Osteoblast (primary cell): ENCODE results near the gene LRR1. TPM values are rescaled to one million over a fixed set of nuclear protein-coding genes. Genes with fewer than 3 reads are reported as not detected.

ENCODE experiments used
- DNase-seq: peaks from one replicate; pipeline ENCODE4 v3.0.0; 2011; ENCODE audit warnings: low spot score, mixed read lengths; ENCODE audit not compliant: insufficient read length; ENCODE audit errors: missing footprints
- H2AFZ ChIP-seq: 2 replicates; pipeline ENCODE4 v1.6.0; 2011; ENCODE audit warnings: mild to moderate bottlenecking, low read length
- H3K27ac ChIP-seq: 2 replicates; pipeline ENCODE4 v1.5.1; 2011; ENCODE audit warnings: mild to moderate bottlenecking, low read depth, low read length, moderate library complexity
- H3K27me3 ChIP-seq: 2 replicates; pipeline ENCODE4 v1.6.0; 2012; ENCODE audit warnings: mild to moderate bottlenecking, control low read depth, inconsistent platforms, low read length, moderate library complexity; ENCODE audit not compliant: insufficient read depth
- H3K36me3 ChIP-seq: 2 replicates; pipeline ENCODE4 v1.5.1; 2011; ENCODE audit warnings: mild to moderate bottlenecking, low read length, control low read depth, moderate library complexity; ENCODE audit not compliant: insufficient read depth
- H3K4me1 ChIP-seq: 2 replicates; pipeline ENCODE4 v1.5.1; 2011; ENCODE audit warnings: mild to moderate bottlenecking, low read length, control low read depth, moderate library complexity; ENCODE audit not compliant: insufficient read depth
- H3K4me2 ChIP-seq: 2 replicates; pipeline ENCODE4 v1.6.0; 2011; ENCODE audit warnings: mild to moderate bottlenecking, low read length; ENCODE audit not compliant: insufficient read depth
- H3K4me3 ChIP-seq: fragments of 200-600 bp; sonication (generic); 3 replicates; pipeline ENCODE4 v1.5.1; 2012; ENCODE audit warnings: mild to moderate bottlenecking, low read length, inconsistent platforms; ENCODE audit not compliant: insufficient read depth
- H3K79me2 ChIP-seq: 2 replicates; pipeline ENCODE4 v1.6.0; 2012; ENCODE audit warnings: mild to moderate bottlenecking, low read length, control low read depth, inconsistent platforms; ENCODE audit not compliant: insufficient read depth
- H3K9me3 ChIP-seq: 2 replicates; pipeline ENCODE4 v1.5.1; 2011; ENCODE audit warnings: low read depth, low read length, control low read depth
- H4K20me1 ChIP-seq: 2 replicates; pipeline ENCODE4 v1.6.0; 2012; ENCODE audit warnings: mild to moderate bottlenecking, low read length, control low read depth; ENCODE audit not compliant: insufficient read depth
- CTCF ChIP-seq: IDR thresholded peaks from 2 replicates; pipeline ENCODE4 v1.5.1; 2011; ENCODE audit warnings: mild to moderate bottlenecking, low read depth, low read length, moderate library complexity; ENCODE audit errors: extremely low read depth
- total RNA-seq: library from RNA; depleted of rRNA; stranded (reverse); fragments of >200 nt; gene quantifications from 2 replicates; pipeline ENCODE4 v1.2.3, GENCODE V29; 2012

LRR1 gene
- total RNA-seq, 1 donor, result 7.6 TPM

DNA sequence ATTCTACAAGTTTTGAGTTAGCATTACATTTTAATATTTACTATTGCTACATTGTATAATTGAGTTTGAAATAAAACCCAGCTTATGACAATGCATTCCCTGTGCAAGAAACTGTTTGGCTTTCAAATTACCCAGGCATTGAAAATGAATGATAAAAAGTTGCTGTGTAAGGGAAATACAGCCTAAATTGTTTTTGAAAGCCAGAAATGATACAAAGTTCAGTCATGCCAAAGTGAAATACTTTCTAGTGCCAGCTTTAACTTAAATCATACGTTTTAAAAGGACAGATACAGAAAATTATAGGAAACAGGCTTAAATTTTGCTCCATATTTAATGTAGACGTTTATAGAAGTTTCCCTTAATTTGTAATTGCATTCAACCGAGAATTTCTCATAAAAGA lies 24.6 kb downstream of the LRR1 start:
- TF ChIP-seq CTCF, result no peak
- H3K4me2 ChIP-seq, result peak overlapping the region; percentile 92
- peaks cover 8% of the 10 kb centered on the region for H3K36me3 ChIP-seq
- H3K4me1 ChIP-seq, result peaks cover 34% of the 10 kb centered on the region
- H3K4me3 ChIP-seq, result peak overlapping the region; percentile 96
- H4K20me1 ChIP-seq, result peaks cover 21% of the 10 kb centered on the region
- no peaks in the 10 kb centered on the region for H3K27me3 ChIP-seq
- no peak for DNase-seq
- H2AFZ ChIP-seq, result no peak overlapping the region
- H3K9me3 ChIP-seq, result no peaks in the 10 kb centered on the region
- no peak overlapping the region for H3K27ac ChIP-seq
- H3K79me2 ChIP-seq, result peaks cover 64% of the 10 kb centered on the region

DNA sequence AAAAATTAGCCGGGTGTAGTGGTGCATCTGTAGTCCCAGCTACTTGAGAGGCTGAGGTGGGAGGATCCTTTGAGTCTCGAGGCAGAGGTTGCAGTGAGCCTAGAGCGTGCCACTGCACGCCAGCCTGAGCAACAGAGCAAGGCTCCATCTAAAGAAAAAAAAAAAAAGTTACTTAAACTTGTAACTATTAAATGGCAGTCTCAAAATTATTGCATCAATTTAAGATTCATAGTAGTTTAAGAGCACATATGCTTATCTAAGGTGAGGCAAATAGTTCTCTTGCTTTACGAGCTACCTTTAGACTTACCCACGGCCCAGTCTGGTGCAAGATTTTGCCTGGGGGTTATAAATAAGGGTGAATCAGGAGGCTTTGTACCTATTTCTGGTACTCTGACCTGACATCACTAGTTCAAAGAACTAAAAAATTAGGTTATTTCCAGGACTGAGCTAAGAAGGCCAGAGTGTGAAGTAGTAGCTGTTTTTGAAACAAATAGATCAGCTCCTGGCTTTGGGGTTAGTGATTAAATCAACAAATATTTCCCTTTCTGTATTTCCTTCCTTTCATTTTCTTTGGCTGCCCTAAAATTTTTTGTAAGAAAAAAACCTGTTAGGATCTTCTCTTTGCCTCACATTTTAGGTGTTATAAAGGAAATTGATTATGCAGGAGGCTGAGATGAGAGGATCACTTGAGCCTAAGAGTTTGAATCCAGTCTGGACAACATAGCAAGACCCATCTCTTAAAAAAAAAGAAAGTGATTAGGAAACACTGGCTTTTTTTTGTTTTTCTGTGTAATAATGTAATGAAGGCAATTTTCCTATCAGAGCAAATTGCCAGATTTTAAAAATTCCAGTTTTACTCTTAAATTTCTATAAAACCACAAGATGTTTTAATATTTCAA lies 25.4 kb downstream of the LRR1 start:
- no peaks in the 10 kb centered on the region for H3K27me3 ChIP-seq
- H3K4me1 ChIP-seq, result peaks cover 27% of the 10 kb centered on the region
- peaks cover under 1% of the 10 kb centered on the region for H3K36me3 ChIP-seq
- no peaks in the 10 kb centered on the region for H3K9me3 ChIP-seq
- no peak for TF ChIP-seq CTCF
- peaks cover 15% of the 10 kb centered on the region for H4K20me1 ChIP-seq
- H3K79me2 ChIP-seq, result peaks cover 60% of the 10 kb centered on the region
- DNase-seq, result no peak
- H3K4me3 ChIP-seq, result peak overlapping the region; percentile 8
- H3K4me2 ChIP-seq, result peak overlapping the region; percentile 92
- no peak overlapping the region for H2AFZ ChIP-seq
- no peak overlapping the region for H3K27ac ChIP-seq

DNA sequence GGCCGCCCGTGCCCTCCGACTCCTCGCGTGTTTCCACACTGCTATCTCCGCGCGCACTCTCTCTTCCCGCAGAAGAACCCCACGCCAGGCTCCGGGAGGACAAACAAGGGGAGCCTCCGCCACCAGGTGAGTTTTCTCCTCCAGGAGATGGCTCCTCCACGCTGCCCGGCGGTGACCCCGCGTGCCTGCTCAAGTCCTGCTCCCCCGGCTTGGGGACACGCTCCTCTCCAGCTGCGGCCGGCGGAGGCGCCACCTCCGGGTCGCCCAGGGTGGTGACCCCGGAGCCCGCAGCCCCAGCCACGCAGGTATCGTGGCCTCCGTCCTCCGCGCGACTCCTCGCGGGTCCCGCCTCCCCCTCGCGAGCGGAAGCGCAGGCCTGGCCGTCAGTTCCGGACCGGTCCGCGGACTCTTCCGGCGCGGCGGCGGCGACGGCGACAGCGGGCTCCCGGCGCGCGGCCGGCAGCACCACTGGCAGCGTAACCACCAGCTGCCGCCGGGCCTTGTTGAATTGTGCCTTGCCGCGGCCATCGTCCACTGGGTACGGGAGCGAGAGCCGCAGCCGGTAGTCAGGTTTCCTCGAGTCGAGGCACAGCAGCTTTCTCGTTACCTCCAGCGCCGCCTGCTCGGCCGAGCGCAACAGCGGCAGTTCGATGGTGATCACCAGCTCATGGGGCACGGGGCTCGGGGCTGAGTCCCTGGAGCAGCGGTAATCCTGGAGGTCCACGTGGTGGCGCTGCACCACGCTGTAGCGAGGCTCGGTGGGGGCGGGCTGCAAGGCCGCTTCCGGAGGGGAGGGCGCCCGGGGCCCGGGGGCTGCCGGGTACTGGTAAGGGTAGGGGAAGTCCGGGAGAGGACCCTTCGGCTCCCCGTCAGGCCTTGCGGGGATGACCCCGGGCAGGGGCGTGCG lies 35.2 kb downstream of the LRR1 start:
- Histone ChIP-seq H3K4me1 (peaks cover 6% of the 10 kb centered on the region), H3K79me2 (peaks cover 77% of the 10 kb centered on the region), H3K27ac (peak overlapping the region; percentile 95), H3K9me3 (no peaks in the 10 kb centered on the region), H3K36me3 (peaks cover 12% of the 10 kb centered on the region), H3K27me3 (no peaks in the 10 kb centered on the region), H3K4me3 (peak overlapping the region; percentile 97), H3K4me2 (peak overlapping the region; percentile 97), H2AFZ (peak overlapping the region; percentile 92), H4K20me1 (peaks cover 6% of the 10 kb centered on the region)
- TF ChIP-seq CTCF, result peak; percentile 70
- peak; percentile 98 for DNase-seq
